ENCODE data around the gene ISOC2. TPM values are rescaled to one million over a fixed set of nuclear protein-coding genes. Genes with fewer than 3 reads are reported as not detected.
A peak's percentile ranks its signal among the peaks of the same experiment; 100 is the strongest.
"Not testable (repeated sequence)": the region's sequence is repeated elsewhere in the genome, so short reads cannot be mapped to it uniquely, and the experiment has no call there.

The ISOC2 gene
- polyA plus RNA-seq, 4 donors = 28.8 to 164 (median 78.4) TPM

DNA sequence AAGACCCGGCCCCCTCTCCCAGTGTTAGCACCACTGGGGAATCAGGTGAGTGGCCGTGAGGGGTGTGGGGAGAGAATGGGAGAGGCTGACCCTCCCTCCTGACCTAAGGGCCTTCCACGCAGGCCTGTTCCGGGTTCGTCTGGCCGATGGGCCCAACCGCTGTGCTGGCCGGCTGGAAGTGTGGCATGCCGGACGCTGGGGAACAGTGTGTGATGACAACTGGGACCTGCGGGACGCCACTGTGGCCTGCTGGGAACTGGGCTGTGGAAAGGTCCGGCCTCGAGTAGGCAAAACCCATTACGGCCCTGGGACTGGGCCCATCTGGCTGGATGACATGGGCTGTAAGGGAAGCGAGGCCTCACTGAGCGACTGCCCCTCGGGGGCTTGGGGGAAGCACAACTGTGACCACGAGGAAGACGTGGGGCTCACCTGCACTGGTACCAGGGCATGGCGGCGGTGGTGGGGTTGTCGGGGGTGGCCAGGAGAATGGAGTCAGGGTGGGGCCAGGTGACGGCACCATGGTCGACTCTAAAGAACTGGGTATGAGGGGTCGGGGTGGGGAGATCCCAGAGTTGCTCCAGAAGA, 39.0 kb upstream of the ISOC2 start:
- H3K4me1 ChIP-seq (ENCODE audit: control insufficient read depth in 3 of 3, insufficient read depth in 2 of 3, low read depth in 1 of 3, low read length in 2 of 3) = no peaks in the 10 kb centered on the region
- peaks cover 0 to 8% of the 10 kb centered on the region in 2 donors for H3K9me3 ChIP-seq (ENCODE audit: control insufficient read depth in 2 of 2, insufficient read depth in 1 of 2, low read depth in 1 of 2, low read length in 1 of 2)
- no peak overlapping the region for H3K27ac ChIP-seq (ENCODE audit: low read depth in 1 of 3, low read length in 2 of 3)
- FAIRE-seq = no peak
- H3K27me3 ChIP-seq (ENCODE audit: control insufficient read depth in 3 of 3, insufficient read depth in 3 of 3, low read length in 3 of 3) = peaks cover 0 to 4% (median 0%) of the 10 kb centered on the region in 3 donors
- WGBS, 3 donors = 92 to 94% (median 93%) methylated on average over 21 to 26 of the region's 26 CpGs
- no peak overlapping the region for H3K4me3 ChIP-seq (ENCODE audit: low read depth in 1 of 3, low read length in 3 of 3)
- no peaks in the 10 kb centered on the region for H3K36me3 ChIP-seq (ENCODE audit: control insufficient read depth in 3 of 3, insufficient read depth in 2 of 3, low read depth in 1 of 3, low read length in 3 of 3)
- no peak for DNase-seq

DNA sequence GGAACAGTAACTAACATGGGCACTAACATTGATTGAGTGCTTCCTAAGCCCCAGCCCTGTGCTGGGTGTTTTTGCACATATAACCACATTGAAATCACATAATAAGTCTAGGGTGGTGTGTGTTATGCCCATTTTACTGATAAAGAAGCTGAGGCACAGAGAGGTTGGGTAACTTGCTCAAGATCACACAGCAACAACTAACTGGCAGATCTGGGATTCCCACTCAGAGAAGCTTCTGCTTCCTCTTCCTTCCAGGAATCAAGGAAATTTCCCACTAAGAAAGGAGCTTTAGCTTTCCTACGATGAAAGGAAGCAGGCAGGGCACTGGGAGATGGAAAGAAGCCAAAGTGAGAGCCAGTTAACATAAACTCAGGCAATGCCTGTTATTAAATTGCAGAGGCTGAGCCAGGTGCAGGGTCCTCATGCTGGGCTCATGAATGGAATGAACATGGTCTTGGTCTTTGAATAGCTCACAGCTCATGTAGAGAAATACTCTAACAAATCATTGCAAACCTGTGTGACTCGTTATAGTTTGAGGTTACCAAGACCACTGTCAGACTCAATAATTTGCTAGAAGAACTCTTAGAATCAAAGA, 36.9 kb upstream of the ISOC2 start:
- DNase-seq (no peak), FAIRE-seq (no peak)
- Histone ChIP-seq H3K9me3 (ENCODE audit: control insufficient read depth in 2 of 2, insufficient read depth in 1 of 2, low read depth in 1 of 2, low read length in 1 of 2) (peaks cover 0 to 3% of the 10 kb centered on the region in 2 donors), H3K4me1 (ENCODE audit: control insufficient read depth in 3 of 3, insufficient read depth in 2 of 3, low read depth in 1 of 3, low read length in 2 of 3) (no peaks in the 10 kb centered on the region), H3K36me3 (ENCODE audit: control insufficient read depth in 3 of 3, insufficient read depth in 2 of 3, low read depth in 1 of 3, low read length in 3 of 3) (no peaks in the 10 kb centered on the region), H3K4me3 (ENCODE audit: low read depth in 1 of 3, low read length in 3 of 3) (no peak overlapping the region), H3K27ac (ENCODE audit: low read depth in 1 of 3, low read length in 2 of 3) (no peak overlapping the region), H3K27me3 (ENCODE audit: control insufficient read depth in 3 of 3, insufficient read depth in 3 of 3, low read length in 3 of 3) (peaks cover 0 to 11% (median 0%) of the 10 kb centered on the region in 3 donors)
- 28 to 46% (median 35%) methylated on average over 2 of the region's 2 CpGs for WGBS, 3 donors

DNA sequence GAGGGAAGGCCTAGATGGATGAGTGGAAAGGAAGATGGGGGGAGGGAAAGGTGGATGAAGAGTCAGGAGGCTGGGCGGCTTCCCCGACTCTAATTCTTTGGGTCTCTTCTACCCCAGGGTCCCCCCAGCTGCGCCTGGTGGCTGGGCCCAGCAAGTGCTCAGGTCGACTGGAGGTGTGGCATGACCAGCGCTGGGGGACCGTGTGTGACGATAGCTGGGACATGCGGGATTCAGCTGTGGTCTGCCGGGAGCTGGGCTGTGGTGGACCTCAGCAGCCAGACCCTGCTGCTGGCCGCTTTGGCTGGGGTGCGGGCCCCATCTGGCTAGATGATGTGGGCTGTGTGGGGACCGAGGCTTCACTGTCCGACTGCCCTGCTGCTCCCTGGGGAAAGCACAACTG, 36.3 kb upstream of the ISOC2 start:
- no peaks in the 10 kb centered on the region for H3K9me3 ChIP-seq (ENCODE audit: control insufficient read depth in 2 of 2, insufficient read depth in 1 of 2, low read depth in 1 of 2, low read length in 1 of 2)
- no peaks in the 10 kb centered on the region for H3K4me1 ChIP-seq (ENCODE audit: control insufficient read depth in 3 of 3, insufficient read depth in 2 of 3, low read depth in 1 of 3, low read length in 2 of 3)
- no peak overlapping the region for H3K4me3 ChIP-seq (ENCODE audit: low read depth in 1 of 3, low read length in 3 of 3)
- 76 to 88% (median 87%) methylated on average over 13 of the region's 13 CpGs for WGBS, 3 donors
- FAIRE-seq = no peak
- peaks cover 0 to 13% (median 0%) of the 10 kb centered on the region in 3 donors for H3K27me3 ChIP-seq (ENCODE audit: control insufficient read depth in 3 of 3, insufficient read depth in 3 of 3, low read length in 3 of 3)
- H3K27ac ChIP-seq (ENCODE audit: low read depth in 1 of 3, low read length in 2 of 3) = no peak overlapping the region
- H3K36me3 ChIP-seq (ENCODE audit: control insufficient read depth in 3 of 3, insufficient read depth in 2 of 3, low read depth in 1 of 3, low read length in 3 of 3) = no peaks in the 10 kb centered on the region
- no peak for DNase-seq

DNA sequence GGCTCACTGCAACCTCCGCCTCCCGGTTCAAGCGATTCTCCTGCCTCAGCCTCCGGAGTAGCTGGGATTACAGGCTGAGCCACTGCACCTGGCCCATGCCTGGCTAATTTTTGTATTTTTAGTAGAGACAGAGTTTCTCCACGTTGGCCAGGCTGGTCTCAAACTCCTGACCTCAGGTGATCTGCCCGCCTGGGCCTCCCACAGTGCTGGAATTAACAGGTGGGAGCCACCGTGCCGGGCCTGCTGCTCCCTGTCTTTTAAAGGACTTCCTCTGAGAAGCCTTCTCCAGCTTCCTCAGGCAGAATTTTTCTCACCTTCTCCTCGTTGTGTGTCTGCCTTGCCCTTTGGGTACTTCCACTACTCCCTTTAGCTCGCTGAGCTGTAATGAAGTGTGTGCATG, 35.4 kb upstream of the ISOC2 start:
- H3K36me3 ChIP-seq (ENCODE audit: control insufficient read depth in 3 of 3, insufficient read depth in 2 of 3, low read depth in 1 of 3, low read length in 3 of 3); H3K9me3 ChIP-seq (ENCODE audit: control insufficient read depth in 2 of 2, insufficient read depth in 1 of 2, low read depth in 1 of 2, low read length in 1 of 2); H3K4me1 ChIP-seq (ENCODE audit: control insufficient read depth in 3 of 3, insufficient read depth in 2 of 3, low read depth in 1 of 3, low read length in 2 of 3); H3K27ac ChIP-seq (ENCODE audit: low read depth in 1 of 3, low read length in 2 of 3); H3K4me3 ChIP-seq (ENCODE audit: low read depth in 1 of 3, low read length in 3 of 3); DNase-seq; FAIRE-seq: not testable (repeated sequence)
- H3K27me3 ChIP-seq (ENCODE audit: control insufficient read depth in 3 of 3, insufficient read depth in 3 of 3, low read length in 3 of 3) = peaks cover 0 to 19% (median 0%) of the 10 kb centered on the region in 3 donors
- 75 to 82% (median 79%) methylated on average over 10 of the region's 10 CpGs for WGBS, 3 donors

DNA sequence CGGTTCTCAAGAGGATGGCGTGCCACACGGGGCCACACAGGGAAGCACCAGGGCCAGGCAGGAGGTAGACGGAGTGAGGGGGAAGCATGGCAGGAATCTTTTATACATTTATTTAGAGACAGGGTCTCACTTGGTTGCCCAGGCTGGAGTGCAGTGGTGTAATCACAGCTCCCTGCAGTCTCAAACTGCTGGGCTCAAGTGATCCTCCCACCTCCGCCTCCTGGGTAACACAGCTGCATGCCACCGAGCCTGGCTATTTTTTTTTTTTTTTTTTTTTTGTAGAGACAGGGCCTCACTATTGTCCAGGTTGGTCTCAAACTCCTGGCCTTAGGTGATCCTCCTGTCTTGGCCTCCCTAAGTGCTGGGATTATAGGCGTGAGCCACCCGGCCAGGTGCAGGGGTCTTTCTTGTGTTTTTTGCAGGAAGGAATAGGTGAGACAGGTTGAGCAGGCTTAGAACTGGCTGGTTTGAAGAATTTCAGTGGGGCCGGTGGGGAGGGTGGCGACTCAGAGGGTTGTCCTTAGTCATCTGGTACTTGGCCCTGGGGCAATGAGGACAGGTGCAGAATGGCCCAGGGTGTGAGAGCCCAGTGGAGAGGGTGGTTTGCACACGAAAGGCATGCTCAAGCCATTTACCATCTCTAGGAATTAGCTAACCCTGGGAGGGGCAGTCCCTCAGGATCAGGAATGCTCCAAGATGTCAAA, 34.4 kb upstream of the ISOC2 start:
- WGBS, 3 donors = 65 to 84% (median 75%) methylated on average over 11 of the region's 11 CpGs
- Histone ChIP-seq H3K9me3 (ENCODE audit: control insufficient read depth in 2 of 2, insufficient read depth in 1 of 2, low read depth in 1 of 2, low read length in 1 of 2) (no peaks in the 10 kb centered on the region), H3K4me3 (ENCODE audit: low read depth in 1 of 3, low read length in 3 of 3) (no peak overlapping the region), H3K27ac (ENCODE audit: low read depth in 1 of 3, low read length in 2 of 3) (no peak overlapping the region), H3K4me1 (ENCODE audit: control insufficient read depth in 3 of 3, insufficient read depth in 2 of 3, low read depth in 1 of 3, low read length in 2 of 3) (no peaks in the 10 kb centered on the region), H3K27me3 (ENCODE audit: control insufficient read depth in 3 of 3, insufficient read depth in 3 of 3, low read length in 3 of 3) (peaks cover 0 to 29% (median 0%) of the 10 kb centered on the region in 3 donors), H3K36me3 (ENCODE audit: control insufficient read depth in 3 of 3, insufficient read depth in 2 of 3, low read depth in 1 of 3, low read length in 3 of 3) (no peaks in the 10 kb centered on the region)
- DNase-seq (no peak), FAIRE-seq (no peak)

DNA sequence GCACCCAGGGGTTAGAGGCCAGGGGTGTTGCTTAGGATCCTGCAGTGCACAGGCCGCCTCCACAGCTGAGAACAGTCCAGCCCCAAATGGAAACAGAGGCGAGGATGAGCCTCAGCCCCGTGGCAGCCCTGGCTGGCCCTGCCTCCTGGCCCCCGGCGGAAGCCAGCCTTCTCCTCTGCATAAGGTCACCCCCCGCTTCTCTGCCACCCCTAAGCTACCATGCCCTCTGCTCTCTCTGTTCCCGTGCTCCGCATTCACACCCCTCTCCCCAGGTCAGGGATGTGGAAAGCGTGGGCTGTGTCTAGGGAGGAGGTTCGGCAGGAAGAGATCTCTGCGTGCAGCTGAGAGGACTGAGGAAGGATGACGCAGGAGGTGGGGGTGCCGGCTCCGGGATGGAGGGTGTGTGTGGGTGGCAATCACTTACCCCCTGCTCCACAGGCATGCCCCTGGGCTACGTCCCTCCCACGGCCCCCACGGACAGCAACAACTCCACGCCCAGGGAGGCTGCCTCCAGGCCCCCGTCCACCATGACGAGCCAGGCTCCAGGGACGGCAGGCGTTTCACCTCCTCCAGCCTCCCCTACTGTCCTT, 32.8 kb upstream of the ISOC2 start:
- Histone ChIP-seq H3K27me3 (ENCODE audit: control insufficient read depth in 3 of 3, insufficient read depth in 3 of 3, low read length in 3 of 3) (peaks cover 0 to 39% (median 0%) of the 10 kb centered on the region in 3 donors), H3K9me3 (ENCODE audit: control insufficient read depth in 2 of 2, insufficient read depth in 1 of 2, low read depth in 1 of 2, low read length in 1 of 2) (no peaks in the 10 kb centered on the region), H3K36me3 (ENCODE audit: control insufficient read depth in 3 of 3, insufficient read depth in 2 of 3, low read depth in 1 of 3, low read length in 3 of 3) (no peaks in the 10 kb centered on the region), H3K4me1 (ENCODE audit: control insufficient read depth in 3 of 3, insufficient read depth in 2 of 3, low read depth in 1 of 3, low read length in 2 of 3) (no peaks in the 10 kb centered on the region), H3K27ac (ENCODE audit: low read depth in 1 of 3, low read length in 2 of 3) (peak overlapping the region in 1 of 3 donors; percentile 59), H3K4me3 (ENCODE audit: low read depth in 1 of 3, low read length in 3 of 3) (no peak overlapping the region)
- DNase-seq = no peak
- FAIRE-seq = no peak
- WGBS, 3 donors = 38 to 43% (median 41%) methylated on average over 19 to 22 of the region's 22 CpGs

DNA sequence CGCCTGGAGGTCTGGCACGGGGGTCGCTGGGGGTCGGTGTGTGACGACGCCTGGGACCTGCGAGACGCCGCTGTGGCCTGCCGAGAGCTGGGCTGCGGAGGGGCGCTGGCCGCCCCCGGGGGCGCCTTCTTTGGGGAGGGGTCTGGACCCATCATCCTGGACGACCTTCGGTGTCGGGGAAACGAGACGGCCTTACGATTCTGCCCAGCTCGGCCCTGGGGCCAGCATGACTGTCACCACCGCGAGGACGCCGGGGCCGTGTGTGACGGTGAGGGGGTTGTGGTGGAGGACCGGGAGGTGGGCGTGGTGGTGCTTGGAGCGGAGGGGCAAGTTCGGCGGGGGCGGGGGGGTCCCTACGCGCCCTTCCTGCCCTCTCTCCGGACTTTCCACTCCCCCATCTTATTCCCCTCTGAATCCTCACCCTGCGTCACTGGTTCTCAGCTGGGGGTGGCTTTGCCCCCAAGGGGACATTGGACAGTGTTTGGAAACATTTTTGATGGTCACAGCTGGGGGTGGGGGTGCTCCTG, 32.3 kb upstream of the ISOC2 start:
- Histone ChIP-seq H3K27me3 (ENCODE audit: control insufficient read depth in 3 of 3, insufficient read depth in 3 of 3, low read length in 3 of 3) (peaks cover 0 to 42% (median 0%) of the 10 kb centered on the region in 3 donors), H3K4me1 (ENCODE audit: control insufficient read depth in 3 of 3, insufficient read depth in 2 of 3, low read depth in 1 of 3, low read length in 2 of 3) (no peaks in the 10 kb centered on the region), H3K9me3 (ENCODE audit: control insufficient read depth in 2 of 2, insufficient read depth in 1 of 2, low read depth in 1 of 2, low read length in 1 of 2) (no peaks in the 10 kb centered on the region), H3K36me3 (ENCODE audit: control insufficient read depth in 3 of 3, insufficient read depth in 2 of 3, low read depth in 1 of 3, low read length in 3 of 3) (no peaks in the 10 kb centered on the region), H3K4me3 (ENCODE audit: low read depth in 1 of 3, low read length in 3 of 3) (no peak overlapping the region), H3K27ac (ENCODE audit: low read depth in 1 of 3, low read length in 2 of 3) (peak overlapping the region in 1 of 3 donors; percentile 59)
- DNase-seq (no peak), FAIRE-seq (no peak)
- 52 to 63% (median 53%) methylated on average over 25 to 38 of the region's 38 CpGs for WGBS, 3 donors

DNA sequence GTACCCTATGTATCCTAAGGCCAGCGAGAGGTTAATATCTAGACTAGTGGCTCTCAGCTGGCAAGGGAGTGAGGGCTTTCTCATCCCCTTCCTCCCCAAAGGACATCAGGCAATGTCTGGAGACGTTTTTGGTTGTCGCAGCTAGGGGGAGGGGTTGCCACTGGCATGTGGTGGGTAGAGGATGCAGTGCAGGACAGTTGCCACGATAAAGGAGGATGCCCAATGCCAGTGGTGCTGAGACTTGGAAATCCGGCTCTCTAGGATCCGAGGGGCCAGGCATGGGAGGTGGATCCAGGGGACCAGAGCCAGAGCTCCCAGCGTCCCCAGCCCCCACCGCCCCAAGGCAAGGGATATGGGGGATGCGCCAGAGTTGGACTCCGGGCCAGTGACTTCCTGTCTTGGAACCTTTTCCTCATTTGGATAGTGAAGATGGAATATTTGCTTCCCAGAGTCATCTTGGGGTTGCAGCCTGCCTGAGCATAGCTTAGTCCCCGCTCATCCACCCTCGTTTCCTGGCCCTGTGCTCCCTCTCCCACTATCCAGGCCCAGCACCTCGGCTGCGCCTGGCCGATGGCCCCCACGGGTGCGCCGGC, 31.7 kb upstream of the ISOC2 start:
- no peak for FAIRE-seq
- Histone ChIP-seq H3K27ac (ENCODE audit: low read depth in 1 of 3, low read length in 2 of 3) (peak overlapping the region in 1 of 3 donors; percentile 56), H3K4me3 (ENCODE audit: low read depth in 1 of 3, low read length in 3 of 3) (no peak overlapping the region), H3K9me3 (ENCODE audit: control insufficient read depth in 2 of 2, insufficient read depth in 1 of 2, low read depth in 1 of 2, low read length in 1 of 2) (no peaks in the 10 kb centered on the region), H3K4me1 (ENCODE audit: control insufficient read depth in 3 of 3, insufficient read depth in 2 of 3, low read depth in 1 of 3, low read length in 2 of 3) (no peaks in the 10 kb centered on the region), H3K27me3 (ENCODE audit: control insufficient read depth in 3 of 3, insufficient read depth in 3 of 3, low read length in 3 of 3) (peaks cover 0 to 46% (median 0%) of the 10 kb centered on the region in 3 donors), H3K36me3 (ENCODE audit: control insufficient read depth in 3 of 3, insufficient read depth in 2 of 3, low read depth in 1 of 3, low read length in 3 of 3) (no peaks in the 10 kb centered on the region)
- 52 to 65% (median 61%) methylated on average over 18 of the region's 18 CpGs for WGBS, 3 donors
- DNase-seq = no peak

Data from small intestine (tissue), 7 donors.